Cerebellar nuclear complex (tissue), 1 donor: Measurements from ENCODE around the gene UIMC1.

Source experiments
- DNase-seq, 2 experiments: peaks; one replicate each; lab custom pipeline; 2025; lab: John Stamatoyannopoulos, UW

The UIMC1 gene

DNA sequence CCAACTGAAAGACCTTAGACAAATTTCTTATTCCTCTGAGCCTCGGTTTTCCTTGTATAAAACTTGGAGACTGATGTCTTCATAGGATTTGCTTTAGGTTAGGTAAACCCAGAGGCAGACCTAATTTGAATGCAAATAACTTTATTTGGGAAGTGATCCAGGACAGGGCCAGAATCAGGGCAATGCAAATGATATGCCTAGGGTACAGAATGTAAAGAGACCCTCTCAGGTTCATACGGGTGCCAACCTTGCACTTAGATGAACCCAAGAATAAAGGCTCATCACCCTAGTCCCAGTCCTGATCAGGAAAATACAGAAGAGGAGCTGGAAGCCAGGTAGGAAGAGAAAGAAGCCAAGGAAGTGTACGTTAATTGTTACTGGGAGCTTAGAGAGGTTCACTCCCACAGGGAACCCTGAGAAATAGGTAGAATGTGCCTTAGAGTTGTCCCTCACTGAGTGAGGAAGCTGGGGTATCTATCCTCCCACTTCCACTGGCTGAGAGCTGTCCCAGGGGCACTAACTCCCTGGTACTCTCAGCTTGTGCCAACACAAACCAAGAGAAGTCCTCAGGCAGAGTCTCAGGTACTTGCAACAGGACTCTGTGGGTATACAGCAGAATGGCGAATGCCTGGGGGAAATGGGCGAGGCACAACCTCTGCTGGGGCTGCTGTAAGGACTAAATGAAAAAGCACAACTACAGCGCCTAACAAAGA is 104.3 kb downstream of the UIMC1 start:
- DNase-seq = no peak

- no peak for DNase-seq
Observed at GRCh38 chr5:176901260-176902101, 105.1 kb downstream of the UIMC1 start.

DNA sequence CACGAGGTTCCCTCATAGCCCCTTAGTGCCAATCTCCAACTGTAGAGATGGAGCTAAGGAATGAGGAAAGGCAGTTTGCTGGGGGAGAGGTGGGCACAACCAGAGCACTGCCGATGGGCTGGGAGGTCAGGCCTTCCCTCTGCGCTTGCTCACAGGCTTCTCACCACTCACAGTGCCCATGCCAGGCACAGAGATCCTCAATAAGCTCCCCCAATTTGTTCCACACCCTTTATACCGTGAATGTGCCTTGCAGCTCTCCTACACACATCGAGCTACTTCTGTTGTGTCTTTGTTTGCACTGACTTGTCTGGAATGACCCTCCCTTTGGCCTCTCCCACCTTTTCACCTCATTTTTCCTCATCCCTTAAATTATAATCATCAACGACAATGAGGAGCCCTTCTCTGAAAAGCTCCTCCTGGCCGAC is 105.8 kb downstream of the UIMC1 start:
- no peak for DNase-seq

GRCh38 chr5:176899946-176900779 is 106.4 kb downstream of the UIMC1 start:
- DNase-seq = no peak

GRCh38 chr5:176899296-176899891 is 107.2 kb downstream of the UIMC1 start, which contains the start of gene HK3:
Gene HK3, minus strand, starts transcription at chr5:176899346. Its CDS starts 3,187 bp downstream, at chr5:176896159.
- DNase-seq = no peak

- DNase-seq = no peak
Observed at GRCh38 chr5:176897263-176897662, 109.3 kb downstream of the UIMC1 start.

GRCh38 chr5:176895831-176896230 is 110.7 kb downstream of the UIMC1 start:
- no peak for DNase-seq

GRCh38 chr5:176894298-176894697 is 112.3 kb downstream of the UIMC1 start:
- DNase-seq = no peak

DNA sequence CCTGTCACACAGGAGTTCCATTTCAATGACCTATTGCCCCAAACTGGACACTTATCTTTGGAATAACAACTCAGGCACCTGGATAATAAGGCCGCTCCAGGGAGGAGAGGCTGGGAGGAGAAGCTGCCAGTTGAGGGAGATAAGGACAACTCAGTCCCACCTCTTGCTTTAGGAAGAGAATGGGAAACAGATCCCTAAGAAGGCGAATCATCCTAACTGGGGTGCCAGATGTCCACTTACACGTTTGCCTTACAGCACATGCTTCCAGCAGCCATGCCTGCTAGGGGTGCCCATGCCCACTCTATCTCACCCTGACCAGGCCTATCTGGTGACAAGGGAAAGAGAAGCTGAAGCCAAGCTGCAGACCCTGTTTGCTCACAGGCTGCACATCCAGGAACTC is 113.9 kb downstream of the UIMC1 start:
- DNase-seq = no peak

- no peak for DNase-seq
Observed at GRCh38 chr5:176891331-176891958, 115.1 kb downstream of the UIMC1 start.

- no peak for DNase-seq
Observed at GRCh38 chr5:176890455-176891330, 115.9 kb downstream of the UIMC1 start.

DNA sequence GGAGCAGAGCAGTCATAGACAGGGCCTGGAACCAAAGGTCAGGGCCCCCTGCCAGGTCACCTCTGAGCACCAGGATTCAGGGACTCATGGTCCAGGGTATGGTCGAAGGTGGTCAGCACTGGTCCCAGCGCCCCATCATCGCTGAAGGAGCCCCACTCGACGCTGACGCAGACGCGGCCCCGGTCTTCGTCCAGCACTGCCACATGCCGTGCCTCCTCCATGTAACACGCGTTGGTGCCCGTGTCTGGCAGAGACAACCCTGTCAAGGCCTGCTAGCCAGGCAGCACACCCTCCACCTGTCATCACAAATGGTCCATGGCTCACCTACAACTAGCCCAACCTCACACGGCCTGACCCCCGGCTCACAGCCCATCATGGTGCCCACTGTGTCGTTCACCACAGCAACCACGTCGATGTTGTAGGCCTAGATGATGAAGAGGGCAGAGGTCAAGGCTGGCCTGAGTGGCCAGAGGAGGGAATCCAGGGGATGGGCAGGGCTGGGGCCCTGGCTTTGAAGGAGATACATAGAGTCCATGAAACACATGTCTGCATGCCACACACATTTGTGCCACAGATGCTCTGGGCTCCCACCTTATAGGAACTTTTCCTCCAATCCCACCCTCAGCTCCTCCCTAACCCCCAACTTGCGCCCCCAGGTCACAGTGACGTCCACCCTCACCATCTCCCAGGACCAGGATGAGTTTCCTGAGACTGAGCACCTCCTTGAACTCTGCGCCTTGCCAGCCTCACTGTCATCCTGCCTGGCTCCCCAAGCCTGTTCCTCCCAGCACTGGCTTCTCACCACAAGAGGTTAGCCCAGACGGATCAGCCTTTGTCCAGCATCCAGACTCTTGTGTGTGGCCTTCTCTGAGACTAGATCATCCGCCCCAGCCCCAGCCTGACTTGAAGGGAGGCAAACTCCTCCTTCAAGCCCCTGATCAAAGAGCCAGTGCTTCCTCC is 117.0 kb downstream of the UIMC1 start:
- no peak for DNase-seq

DNA sequence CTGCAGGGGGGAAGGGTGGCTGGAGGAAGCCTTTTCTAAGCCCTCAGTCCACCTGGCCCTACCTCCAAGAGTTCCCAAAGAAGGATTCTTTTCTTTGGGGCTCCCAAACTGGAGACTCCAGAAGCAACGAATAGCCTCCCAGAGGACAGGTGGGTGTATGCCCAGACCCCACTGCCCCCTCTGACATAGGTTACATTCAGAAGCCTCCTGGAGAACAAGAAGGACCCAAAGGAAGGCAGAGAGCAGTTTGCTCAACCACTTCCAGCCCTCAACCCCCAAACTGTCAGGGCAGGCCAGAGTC is 117.8 kb downstream of the UIMC1 start:
- no peak for DNase-seq

DNA sequence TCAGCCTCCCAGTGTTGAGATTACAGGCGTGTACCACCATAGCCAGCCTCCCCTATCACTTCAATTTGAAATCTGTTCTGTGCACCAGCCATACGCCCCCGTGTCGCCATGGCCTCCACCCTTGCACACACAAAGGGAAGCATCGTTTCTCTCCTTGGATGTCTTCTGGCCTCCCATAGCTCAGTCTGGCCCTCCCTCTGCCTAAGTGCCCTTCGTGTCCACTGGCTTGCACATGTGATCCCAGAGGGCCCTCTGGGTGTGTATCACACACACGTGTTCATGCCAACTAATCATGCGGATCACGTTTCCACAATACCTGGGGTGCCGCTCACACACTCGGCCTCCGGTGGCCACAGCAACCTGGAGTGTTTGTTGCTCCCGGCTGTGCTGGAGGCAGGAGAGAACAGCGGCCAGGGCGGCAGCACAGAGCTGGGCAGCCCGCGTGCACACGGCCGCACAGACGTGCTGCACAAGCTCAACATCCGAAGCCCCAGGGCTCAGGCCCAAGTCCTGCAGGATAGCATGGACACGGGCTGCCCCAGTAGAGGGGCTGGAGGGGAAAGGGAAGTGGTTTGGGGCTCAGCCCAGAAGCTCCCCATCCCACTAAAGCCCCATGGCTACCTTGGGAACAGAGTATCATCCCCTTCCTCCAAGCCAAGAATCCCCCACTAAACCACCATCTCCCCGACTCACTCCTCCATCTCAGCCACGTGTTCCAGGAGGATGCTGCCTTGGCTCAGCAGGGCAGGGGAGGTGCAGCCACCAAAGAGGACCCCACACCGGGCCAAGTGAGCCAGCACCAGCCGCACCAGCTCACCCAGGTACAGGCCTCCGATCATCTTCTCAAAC is 118.3 kb downstream of the UIMC1 start:
- DNase-seq = no peak

DNA sequence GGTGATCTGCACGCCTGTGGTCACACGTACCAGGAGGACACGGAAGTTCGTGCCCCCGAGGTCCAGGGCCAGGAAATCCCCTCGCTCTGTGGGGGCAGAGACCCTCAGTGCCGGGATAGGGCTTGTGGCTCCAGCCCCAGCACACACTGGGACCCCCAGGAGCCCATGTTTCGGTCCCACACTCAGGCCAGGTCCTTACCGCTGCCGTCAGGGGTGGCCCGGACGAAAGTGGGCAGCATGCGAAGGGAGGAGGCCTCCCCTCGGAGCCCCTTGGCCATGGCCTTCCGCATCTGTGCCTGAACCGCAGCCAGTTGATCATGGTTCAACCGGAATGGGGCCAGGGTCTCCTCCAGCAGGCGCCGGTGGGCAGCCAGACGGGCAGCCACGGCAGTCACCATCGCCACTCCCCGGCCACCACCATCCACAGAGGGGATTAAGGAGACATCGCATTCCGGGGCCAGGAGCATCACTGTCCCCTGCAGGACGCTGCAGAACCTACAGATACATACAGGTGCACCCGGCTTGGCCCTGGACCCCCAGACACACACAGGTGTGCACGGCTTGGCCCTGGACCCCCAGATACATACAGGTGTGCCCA is 119.2 kb downstream of the UIMC1 start:
- DNase-seq = no peak

- DNase-seq = no peak
Observed at GRCh38 chr5:176886336-176887251, 120.0 kb downstream of the UIMC1 start.

DNA sequence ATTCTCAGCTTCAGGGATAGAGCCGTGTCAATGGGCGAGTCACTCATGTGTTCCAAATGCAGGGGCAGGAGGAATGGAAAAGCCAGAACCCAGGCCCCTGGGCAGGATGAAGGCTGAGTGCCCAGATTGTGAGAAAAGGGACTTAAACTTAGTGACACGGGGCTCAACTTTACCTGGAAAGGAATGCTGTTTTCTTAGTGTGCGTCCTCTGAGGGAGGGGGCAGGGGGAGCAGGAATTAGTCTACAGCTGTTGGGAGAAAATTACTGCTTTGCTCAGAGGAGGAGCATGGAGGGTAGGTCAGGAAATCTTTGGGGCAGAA is 122.0 kb downstream of the UIMC1 start:
- no peak for DNase-seq
